Osteocyte (in vitro differentiated cells): ENCODE results near the gene TENM4. TPM values are rescaled to one million over a fixed set of nuclear protein-coding genes. Genes with fewer than 3 reads are reported as not detected.
"Not testable (repeated sequence)": the region's sequence is repeated elsewhere in the genome, so short reads cannot be mapped to it uniquely, and the experiment has no call there.

ENCODE experiments used
- DNase-seq: peaks from one replicate; pipeline ENCODE4 v3.0.0; 2021; ENCODE audit warnings: mixed read lengths; ENCODE audit not compliant: unreplicated experiment; ENCODE audit errors: extremely low spot score
- H3K27ac Mint-ChIP-seq: one replicate; pipeline ENCODE4 v1.8.0; 2021; ENCODE audit warnings: mild to moderate bottlenecking, mixed read lengths; ENCODE audit not compliant: unreplicated experiment
- H3K27me3 Mint-ChIP-seq: one replicate; pipeline ENCODE4 v1.8.0; 2021; ENCODE audit warnings: mixed read lengths; ENCODE audit not compliant: unreplicated experiment
- H3K36me3 Mint-ChIP-seq: one replicate; pipeline ENCODE4 v1.8.0; 2021; ENCODE audit warnings: mixed read lengths; ENCODE audit not compliant: unreplicated experiment
- H3K4me1 Mint-ChIP-seq: one replicate; pipeline ENCODE4 v1.8.0; 2021; ENCODE audit warnings: mixed read lengths; ENCODE audit not compliant: unreplicated experiment
- H3K4me3 Mint-ChIP-seq: one replicate; pipeline ENCODE4 v1.8.0; 2021; ENCODE audit warnings: mild to moderate bottlenecking, moderate library complexity, mixed read lengths; ENCODE audit not compliant: unreplicated experiment
- H3K9me3 Mint-ChIP-seq: one replicate; pipeline ENCODE4 v1.8.0; 2021; ENCODE audit warnings: mixed read lengths; ENCODE audit not compliant: unreplicated experiment
- total RNA-seq: library from RNA; stranded (reverse); gene quantifications from 2 replicates; pipeline ENCODE4 v1.2.1, GENCODE V29; 2021
- TF ChIP-seq, protein P1 (sequence below): fragments of 200-600 bp; sonication (generic); IDR thresholded peaks from 2 replicates; pipeline ENCODE4 v1.5.0; 2021; ENCODE audit warnings: antibody characterized with exemption, mild to moderate bottlenecking, moderate library complexity

TENM4 gene
- total RNA-seq, 1 donor from 2014 or later: 74.1 TPM

DNA sequence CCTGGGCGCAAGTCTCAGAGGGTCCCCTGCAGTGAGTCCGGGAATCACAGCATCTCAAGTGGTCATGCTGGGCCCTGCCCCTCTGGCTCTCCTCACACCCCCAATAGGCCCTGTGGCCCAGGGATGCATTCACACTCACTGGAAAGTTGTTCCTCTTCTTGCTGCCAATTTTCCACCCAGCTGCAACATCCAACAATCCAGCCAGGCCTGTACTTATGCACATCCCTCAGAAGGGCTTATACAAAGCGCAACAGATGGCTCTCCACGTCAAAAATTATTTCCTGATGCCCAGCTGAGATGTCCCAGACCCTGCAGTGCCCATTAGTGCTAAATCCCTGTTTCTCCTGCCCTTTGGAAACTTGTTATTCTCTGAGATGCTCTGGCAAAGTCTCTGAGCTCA is 458.4 kb downstream of the TENM4 start:
- H3K4me1 Mint-ChIP-seq: peaks cover 6% of the 10 kb centered on the region
- peaks cover 2% of the 10 kb centered on the region for H3K36me3 Mint-ChIP-seq
- H3K27ac Mint-ChIP-seq: no peak overlapping the region
- DNase-seq: no peak
- H3K9me3 Mint-ChIP-seq: no peaks in the 10 kb centered on the region
- H3K4me3 Mint-ChIP-seq: no peak overlapping the region
- H3K27me3 Mint-ChIP-seq: no peaks in the 10 kb centered on the region
- TF ChIP-seq, protein P1, sequence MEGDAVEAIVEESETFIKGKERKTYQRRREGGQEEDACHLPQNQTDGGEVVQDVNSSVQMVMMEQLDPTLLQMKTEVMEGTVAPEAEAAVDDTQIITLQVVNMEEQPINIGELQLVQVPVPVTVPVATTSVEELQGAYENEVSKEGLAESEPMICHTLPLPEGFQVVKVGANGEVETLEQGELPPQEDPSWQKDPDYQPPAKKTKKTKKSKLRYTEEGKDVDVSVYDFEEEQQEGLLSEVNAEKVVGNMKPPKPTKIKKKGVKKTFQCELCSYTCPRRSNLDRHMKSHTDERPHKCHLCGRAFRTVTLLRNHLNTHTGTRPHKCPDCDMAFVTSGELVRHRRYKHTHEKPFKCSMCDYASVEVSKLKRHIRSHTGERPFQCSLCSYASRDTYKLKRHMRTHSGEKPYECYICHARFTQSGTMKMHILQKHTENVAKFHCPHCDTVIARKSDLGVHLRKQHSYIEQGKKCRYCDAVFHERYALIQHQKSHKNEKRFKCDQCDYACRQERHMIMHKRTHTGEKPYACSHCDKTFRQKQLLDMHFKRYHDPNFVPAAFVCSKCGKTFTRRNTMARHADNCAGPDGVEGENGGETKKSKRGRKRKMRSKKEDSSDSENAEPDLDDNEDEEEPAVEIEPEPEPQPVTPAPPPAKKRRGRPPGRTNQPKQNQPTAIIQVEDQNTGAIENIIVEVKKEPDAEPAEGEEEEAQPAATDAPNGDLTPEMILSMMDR: no peak

DNA sequence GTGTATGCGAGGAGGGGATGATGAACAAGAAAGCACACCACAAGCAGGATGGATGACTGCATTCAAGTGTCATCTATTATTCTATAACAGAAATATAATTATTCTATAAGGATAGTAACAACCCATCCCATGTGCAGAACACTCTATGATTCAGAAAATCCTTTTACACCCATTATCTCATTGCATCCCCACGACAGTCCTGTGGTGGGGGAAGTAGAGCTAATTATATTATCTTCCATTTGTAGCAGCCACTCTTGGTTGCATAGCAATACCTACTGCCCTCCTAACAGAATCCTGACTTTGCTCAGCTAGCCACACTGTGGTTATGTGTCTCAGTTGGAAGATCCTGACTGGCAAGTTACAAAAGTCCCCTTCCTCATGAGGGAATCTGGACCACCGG is 459.7 kb downstream of the TENM4 start:
- Mint-ChIP-seq H3K36me3 (peaks cover 2% of the 10 kb centered on the region), H3K4me1 (peaks cover 6% of the 10 kb centered on the region), H3K27ac (no peak overlapping the region), H3K27me3 (no peaks in the 10 kb centered on the region), H3K4me3 (no peak overlapping the region), H3K9me3 (no peaks in the 10 kb centered on the region)
- TF ChIP-seq, protein P1: no peak
- no peak for DNase-seq

DNA sequence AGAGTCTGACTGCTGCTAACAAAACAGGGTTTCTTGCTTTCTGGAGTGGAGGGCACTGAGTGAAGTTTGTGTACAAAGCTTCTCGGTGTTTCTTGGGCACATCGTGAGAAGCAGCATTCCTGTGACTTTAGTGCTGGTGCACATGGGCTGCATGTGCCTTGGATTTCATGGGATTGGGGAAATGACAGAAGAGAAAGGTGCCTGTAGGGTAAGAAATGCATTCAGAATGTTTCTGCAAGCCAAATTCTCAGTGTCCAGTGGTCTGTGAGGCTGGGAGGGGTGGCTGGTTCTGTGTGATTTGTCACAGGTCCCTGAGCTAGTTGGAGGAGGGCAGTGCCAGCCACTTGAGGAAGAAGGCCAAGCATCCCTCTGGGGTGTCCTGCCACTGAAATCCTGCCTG is 462.0 kb downstream of the TENM4 start:
- peaks cover 2% of the 10 kb centered on the region for H3K36me3 Mint-ChIP-seq
- DNase-seq: no peak
- TF ChIP-seq, protein P1: no peak
- no peak overlapping the region for H3K4me3 Mint-ChIP-seq
- peaks cover 6% of the 10 kb centered on the region for H3K4me1 Mint-ChIP-seq
- no peaks in the 10 kb centered on the region for H3K27me3 Mint-ChIP-seq
- no peaks in the 10 kb centered on the region for H3K9me3 Mint-ChIP-seq
- no peak overlapping the region for H3K27ac Mint-ChIP-seq

DNA sequence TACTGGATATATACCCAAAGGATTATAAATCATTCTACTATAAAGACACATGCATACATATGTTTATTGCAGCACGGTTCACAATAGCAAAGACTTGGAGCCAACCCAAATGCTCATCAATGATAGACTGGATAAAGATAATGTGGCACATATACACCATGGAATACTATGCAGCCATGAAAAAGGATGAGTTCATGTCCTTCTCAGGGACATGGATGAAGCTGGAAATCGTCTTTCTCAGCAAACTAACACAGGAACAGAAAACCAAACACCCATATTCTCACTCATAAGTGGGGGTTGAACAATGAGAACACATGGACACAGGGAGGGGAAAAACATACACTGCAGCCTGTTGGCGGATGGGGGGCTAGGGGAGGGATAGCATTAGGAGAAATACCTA is 463.0 kb downstream of the TENM4 start:
- DNase-seq, H3K27me3 Mint-ChIP-seq, H3K27ac Mint-ChIP-seq, H3K36me3 Mint-ChIP-seq, H3K4me1 Mint-ChIP-seq, H3K4me3 Mint-ChIP-seq, H3K9me3 Mint-ChIP-seq: not testable (repeated sequence)

DNA sequence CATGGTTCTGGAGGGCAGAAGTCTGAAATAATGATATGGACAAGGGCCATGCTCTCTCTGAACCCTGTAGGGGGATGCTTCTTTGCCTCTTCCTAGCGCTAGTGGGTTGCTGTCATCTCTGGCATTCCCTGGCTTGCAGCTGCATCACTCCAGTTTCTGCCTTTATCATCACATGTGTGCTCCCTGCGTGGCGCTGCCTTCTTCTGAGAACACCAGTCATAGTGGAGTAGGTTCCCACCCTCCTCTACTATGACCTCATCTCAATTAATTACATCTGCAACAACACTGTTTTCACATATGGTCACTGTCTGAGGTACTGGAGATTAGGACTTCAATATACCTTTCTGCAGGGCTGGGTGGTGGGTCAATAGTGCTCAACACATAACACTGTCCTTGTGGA is 463.8 kb downstream of the TENM4 start:
- DNase-seq: peak; percentile 56

More for the DNA sequence above, 463.8 kb downstream of the TENM4 start:
- Mint-ChIP-seq H3K4me3 (no peak overlapping the region), H3K9me3 (no peaks in the 10 kb centered on the region), H3K27ac (no peak overlapping the region), H3K4me1 (no peaks in the 10 kb centered on the region), H3K36me3 (no peaks in the 10 kb centered on the region), H3K27me3 (no peaks in the 10 kb centered on the region)
- TF ChIP-seq, protein P1: no peak
